ENCODE measurements around the gene RMND1.

- TF ChIP-seq CTCF (IDR thresholded peaks at IDR 0.05; ENCODE audit: low read depth, low read length) = no peak
- no peak for TF ChIP-seq EZH2phosphoT487 (IDR thresholded peaks at IDR 0.05; ENCODE audit: low read depth)
Measured at GRCh38 chr6:151408858-151409257, 43.1 kb downstream of the RMND1 start.
